ENCODE results near the gene FBXO42. TPM values are rescaled to one million over a fixed set of nuclear protein-coding genes. Genes with fewer than 3 reads are reported as not detected.

FBXO42 gene
- total RNA-seq, 2 experiments from 2014 or later, result 14.3 to 14.9 TPM

DNA sequence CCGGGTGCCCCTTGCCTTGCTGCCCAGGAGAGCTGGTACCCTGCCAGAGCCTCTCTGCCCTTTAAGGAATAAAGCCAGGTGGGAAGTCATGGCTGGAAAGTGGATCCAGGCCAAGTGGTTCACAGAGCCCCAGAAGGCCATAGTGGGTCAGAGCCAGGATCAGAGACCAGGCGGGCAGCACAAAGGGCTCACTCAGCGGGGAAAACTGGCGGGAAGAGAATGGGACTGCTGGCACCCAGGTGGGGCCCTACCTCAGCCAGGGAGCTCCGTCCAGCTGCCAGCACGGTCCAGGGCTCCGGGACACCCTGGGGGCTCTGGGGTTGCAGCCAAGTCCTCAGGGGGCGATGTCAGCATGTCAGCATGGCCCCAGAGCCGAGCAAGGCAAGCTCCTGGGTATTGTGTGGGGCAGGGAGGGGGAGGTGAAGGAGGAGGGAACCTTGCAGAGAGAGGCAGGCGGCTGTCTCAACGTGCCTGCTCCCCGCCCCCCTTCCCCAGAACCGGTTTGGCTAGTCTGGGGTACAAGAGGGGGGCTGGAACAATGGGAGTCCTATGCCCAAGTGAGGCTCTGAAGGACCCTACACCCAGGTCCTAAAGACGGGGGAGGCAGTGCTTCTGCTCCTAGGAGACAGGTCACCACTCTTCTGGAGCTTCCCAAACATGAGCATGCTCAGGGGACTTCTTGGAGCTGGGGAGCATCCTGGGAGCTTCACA, 139.9 kb downstream of the FBXO42 start, which contains the start of gene ARHGEF19:
Gene ARHGEF19 (minus strand): TSS at position 402 of the 711 bp plus-strand sequence. CDS start 3,598 bp downstream, outside the sequence.
- DNase-seq, result no peak
- TF ChIP-seq, protein P1, sequence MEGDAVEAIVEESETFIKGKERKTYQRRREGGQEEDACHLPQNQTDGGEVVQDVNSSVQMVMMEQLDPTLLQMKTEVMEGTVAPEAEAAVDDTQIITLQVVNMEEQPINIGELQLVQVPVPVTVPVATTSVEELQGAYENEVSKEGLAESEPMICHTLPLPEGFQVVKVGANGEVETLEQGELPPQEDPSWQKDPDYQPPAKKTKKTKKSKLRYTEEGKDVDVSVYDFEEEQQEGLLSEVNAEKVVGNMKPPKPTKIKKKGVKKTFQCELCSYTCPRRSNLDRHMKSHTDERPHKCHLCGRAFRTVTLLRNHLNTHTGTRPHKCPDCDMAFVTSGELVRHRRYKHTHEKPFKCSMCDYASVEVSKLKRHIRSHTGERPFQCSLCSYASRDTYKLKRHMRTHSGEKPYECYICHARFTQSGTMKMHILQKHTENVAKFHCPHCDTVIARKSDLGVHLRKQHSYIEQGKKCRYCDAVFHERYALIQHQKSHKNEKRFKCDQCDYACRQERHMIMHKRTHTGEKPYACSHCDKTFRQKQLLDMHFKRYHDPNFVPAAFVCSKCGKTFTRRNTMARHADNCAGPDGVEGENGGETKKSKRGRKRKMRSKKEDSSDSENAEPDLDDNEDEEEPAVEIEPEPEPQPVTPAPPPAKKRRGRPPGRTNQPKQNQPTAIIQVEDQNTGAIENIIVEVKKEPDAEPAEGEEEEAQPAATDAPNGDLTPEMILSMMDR (IDR thresholded peaks at IDR 0.05), result no peak
- H3K9me3 Mint-ChIP-seq, result no peaks in the 10 kb centered on the region
- Histone ChIP-seq H3K36me3 (ENCODE audit: insufficient read depth, low read length) (no peaks in the 10 kb centered on the region), H3K9me3 (ENCODE audit: control insufficient read depth in 1 of 2, insufficient read depth in 1 of 2, low read length in 2 of 2) (no peaks in the 10 kb centered on the region), H3K4me3 (ENCODE audit: low read length) (no peak within 1 kb of the TSS), H3K27me3 (ENCODE audit: control insufficient read depth in 1 of 2, insufficient read depth in 2 of 2, low read length in 2 of 2) (peaks cover 0 to 2% of the 10 kb centered on the region in 2 experiments), H3K27ac (ENCODE audit: low read depth in 1 of 2, low read length in 2 of 2) (no peak within 1 kb of the TSS), H3K4me1 (ENCODE audit: insufficient read depth, low read length) (peaks cover 23% of the 10 kb centered on the region)
- CTCF ChIA-PET, result no interaction called here
- intact Hi-C loops (cut with DNase I, micrococcal nuclease), result loop anchor here in 1 of 2 experiments (10.0 kb wide), 1 partner anchor 598 kb away; the partner anchor contains the start of gene DDI2
- H3K4me1 Mint-ChIP-seq (ENCODE audit: low read depth), result peaks cover 20% of the 10 kb centered on the region
- POLR2A ChIA-PET, result no interaction called here
- H3K4me3 Mint-ChIP-seq, result no peak within 1 kb of the TSS
- no peak for ATAC-seq (ENCODE audit: poor library complexity)
- no peak within 1 kb of the TSS for H3K27ac Mint-ChIP-seq
- H3K27me3 Mint-ChIP-seq, result no peaks in the 10 kb centered on the region
- no peaks in the 10 kb centered on the region for H3K36me3 Mint-ChIP-seq (ENCODE audit: low read depth)

DNA sequence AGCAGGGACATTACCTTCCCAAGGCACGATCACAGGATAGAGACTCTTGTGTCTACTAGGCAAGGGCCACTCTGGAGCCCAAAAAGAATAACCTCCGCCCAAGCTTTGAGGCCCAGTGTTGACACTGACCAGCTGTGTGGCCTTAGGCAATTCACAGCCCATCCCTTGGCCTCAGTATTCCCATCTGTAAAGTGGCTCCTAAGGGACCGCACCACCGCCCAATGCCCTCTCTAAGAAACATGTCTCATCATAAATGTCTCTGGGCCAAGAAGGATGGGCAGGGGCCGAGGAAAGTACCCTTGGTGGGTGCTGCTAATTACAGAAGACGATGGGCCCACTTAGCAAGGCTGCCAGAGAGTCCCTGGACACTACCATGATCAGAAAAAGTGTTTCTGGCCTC, 140.5 kb downstream of the FBXO42 start:
- peaks cover 17% of the 10 kb centered on the region for H3K4me1 Mint-ChIP-seq (ENCODE audit: low read depth)
- H3K9me3 Mint-ChIP-seq, result no peaks in the 10 kb centered on the region
- intact Hi-C loops (cut with DNase I, micrococcal nuclease), result loop anchor here in 1 of 2 experiments (10.0 kb wide), 1 partner anchor 597 kb away; the partner anchor contains the start of gene DDI2
- H3K4me1 ChIP-seq (ENCODE audit: insufficient read depth, low read length), result peaks cover 22% of the 10 kb centered on the region
- ChIA-PET CTCF (no interaction called here), POLR2A (interaction anchor here (0.8 kb wide), 1 partner anchor 50 kb away, joined by 3 read pairs; no protein-coding TSS in a partner anchor)
- no peak for ATAC-seq (ENCODE audit: poor library complexity)
- no peak for DNase-seq
- TF ChIP-seq, protein P1 (IDR thresholded peaks at IDR 0.05), result no peak
- H3K4me3 ChIP-seq (ENCODE audit: low read length), result no peak overlapping the region
- no peaks in the 10 kb centered on the region for H3K9me3 ChIP-seq (ENCODE audit: control insufficient read depth in 1 of 2, insufficient read depth in 1 of 2, low read length in 2 of 2)
- H3K36me3 ChIP-seq (ENCODE audit: insufficient read depth, low read length), result no peaks in the 10 kb centered on the region
- H3K36me3 Mint-ChIP-seq (ENCODE audit: low read depth), result no peaks in the 10 kb centered on the region
- no peak overlapping the region for H3K4me3 Mint-ChIP-seq
- H3K27me3 Mint-ChIP-seq, result no peaks in the 10 kb centered on the region
- H3K27me3 ChIP-seq (ENCODE audit: control insufficient read depth in 1 of 2, insufficient read depth in 2 of 2, low read length in 2 of 2), result peaks cover 0 to 2% of the 10 kb centered on the region in 2 experiments
- H3K27ac ChIP-seq (ENCODE audit: low read depth in 1 of 2, low read length in 2 of 2), result no peak overlapping the region
- no peak overlapping the region for H3K27ac Mint-ChIP-seq

DNA sequence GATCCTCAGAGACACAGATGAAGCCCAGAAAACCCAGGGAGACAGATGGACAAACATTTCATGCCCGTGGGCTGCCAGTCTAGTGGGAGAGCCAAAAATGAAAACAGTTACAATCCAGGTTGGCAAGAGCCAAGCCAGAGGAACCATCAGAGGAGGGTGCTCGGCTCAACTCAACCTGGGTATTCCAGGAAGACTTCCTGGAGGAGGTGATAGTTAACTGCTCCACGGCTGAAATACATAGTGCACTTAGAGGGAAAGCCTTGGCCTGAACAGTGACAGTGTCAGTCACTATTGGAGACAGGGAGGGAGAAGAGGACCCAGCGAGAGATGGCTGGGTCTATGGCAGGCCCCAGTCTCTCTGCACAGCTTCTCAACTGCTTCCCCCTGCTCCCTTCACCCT, 141.7 kb downstream of the FBXO42 start:
- ChIA-PET CTCF (no interaction called here), POLR2A (no interaction called here)
- H3K9me3 Mint-ChIP-seq, result no peaks in the 10 kb centered on the region
- ATAC-seq (ENCODE audit: poor library complexity) (no peak), DNase-seq (no peak)
- peaks cover 4% of the 10 kb centered on the region for H3K36me3 Mint-ChIP-seq (ENCODE audit: low read depth)
- H3K27ac ChIP-seq (ENCODE audit: low read depth in 1 of 2, low read length in 2 of 2), result no peak overlapping the region
- no peak overlapping the region for H3K4me3 Mint-ChIP-seq
- H3K4me1 ChIP-seq (ENCODE audit: insufficient read depth, low read length), result peaks cover 16% of the 10 kb centered on the region
- H3K4me3 ChIP-seq (ENCODE audit: low read length), result no peak overlapping the region
- intact Hi-C loops (cut with DNase I, micrococcal nuclease), result loop anchor here in 1 of 2 experiments (10.0 kb wide), 1 partner anchor 596 kb away; the partner anchor contains the start of gene DDI2
- no peaks in the 10 kb centered on the region for H3K27me3 Mint-ChIP-seq
- no peak overlapping the region for H3K27ac Mint-ChIP-seq
- H3K36me3 ChIP-seq (ENCODE audit: insufficient read depth, low read length), result no peaks in the 10 kb centered on the region
- TF ChIP-seq, protein P1 (IDR thresholded peaks at IDR 0.05), result no peak
- H3K27me3 ChIP-seq (ENCODE audit: control insufficient read depth in 1 of 2, insufficient read depth in 2 of 2, low read length in 2 of 2), result no peaks in the 10 kb centered on the region
- no peaks in the 10 kb centered on the region for H3K9me3 ChIP-seq (ENCODE audit: control insufficient read depth in 1 of 2, insufficient read depth in 1 of 2, low read length in 2 of 2)
- peaks cover 12% of the 10 kb centered on the region for H3K4me1 Mint-ChIP-seq (ENCODE audit: low read depth)

Measured in CD4-positive, alpha-beta T cell (primary cell).